Lower leg skin (tissue), 3 donors: ENCODE measurements around the gene GDF9.

Source experiments
- POLR2A ChIP-seq, 2 donors: fragments of 450-650 bp; IDR thresholded peaks; one replicate each; pipeline ENCODE4 v1.6.1; 2016 to 2017; ENCODE audit warnings: antibody characterized with exemption in 2 of 2, mild to moderate bottlenecking in 1 of 2, moderate library complexity in 1 of 2
- TF ChIP-seq, protein P1 (sequence below), 3 donors: fragments of 450-650 bp; IDR thresholded peaks; one replicate each; pipeline ENCODE4 v1.5.1; 2016; ENCODE audit warnings: antibody characterized with exemption in 3 of 3, mild to moderate bottlenecking in 3 of 3, moderate library complexity in 2 of 3

GRCh38 chr5:132839426-132840301 is 26.6 kb downstream of the GDF9 start:
- TF ChIP-seq, protein P1, sequence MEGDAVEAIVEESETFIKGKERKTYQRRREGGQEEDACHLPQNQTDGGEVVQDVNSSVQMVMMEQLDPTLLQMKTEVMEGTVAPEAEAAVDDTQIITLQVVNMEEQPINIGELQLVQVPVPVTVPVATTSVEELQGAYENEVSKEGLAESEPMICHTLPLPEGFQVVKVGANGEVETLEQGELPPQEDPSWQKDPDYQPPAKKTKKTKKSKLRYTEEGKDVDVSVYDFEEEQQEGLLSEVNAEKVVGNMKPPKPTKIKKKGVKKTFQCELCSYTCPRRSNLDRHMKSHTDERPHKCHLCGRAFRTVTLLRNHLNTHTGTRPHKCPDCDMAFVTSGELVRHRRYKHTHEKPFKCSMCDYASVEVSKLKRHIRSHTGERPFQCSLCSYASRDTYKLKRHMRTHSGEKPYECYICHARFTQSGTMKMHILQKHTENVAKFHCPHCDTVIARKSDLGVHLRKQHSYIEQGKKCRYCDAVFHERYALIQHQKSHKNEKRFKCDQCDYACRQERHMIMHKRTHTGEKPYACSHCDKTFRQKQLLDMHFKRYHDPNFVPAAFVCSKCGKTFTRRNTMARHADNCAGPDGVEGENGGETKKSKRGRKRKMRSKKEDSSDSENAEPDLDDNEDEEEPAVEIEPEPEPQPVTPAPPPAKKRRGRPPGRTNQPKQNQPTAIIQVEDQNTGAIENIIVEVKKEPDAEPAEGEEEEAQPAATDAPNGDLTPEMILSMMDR (IDR thresholded peaks at IDR 0.05), result no peak
- TF ChIP-seq POLR2A (IDR thresholded peaks at IDR 0.05), result no peak
